Hepatocyte (in vitro differentiated cells): Measurements from ENCODE around the gene DAND5. TPM values are rescaled to one million over a fixed set of nuclear protein-coding genes. Genes with fewer than 3 reads are reported as not detected.

Experiments used
- DNase-seq: peaks from one replicate; pipeline ENCODE4 v3.0.0-alpha.2; 2016; ENCODE audit warnings: low spot score
- H2AFZ ChIP-seq: fragments of 200-600 bp; sonication (generic); 2 replicates; pipeline ENCODE4 v1.6.0; 2016; ENCODE audit warnings: antibody characterized with exemption, mild to moderate bottlenecking
- H3K27ac ChIP-seq: fragments of 200-600 bp; sonication (generic); 2 replicates; pipeline ENCODE4 v1.5.1; 2016; ENCODE audit warnings: mild to moderate bottlenecking
- H3K27me3 ChIP-seq: fragments of 200-600 bp; sonication (generic); 2 replicates; pipeline ENCODE4 v1.6.1; 2016
- H3K36me3 ChIP-seq: fragments of 200-600 bp; sonication (generic); replicated peaks from 2 replicates; pipeline ENCODE4 v1.5.1; 2016; ENCODE audit warnings: low read depth; ENCODE audit not compliant: insufficient read depth
- H3K4me1 ChIP-seq: fragments of 200-600 bp; sonication (generic); 2 replicates; pipeline ENCODE4 v1.5.1; 2016; ENCODE audit warnings: mild to moderate bottlenecking, moderate library complexity; ENCODE audit not compliant: insufficient read depth
- H3K4me2 ChIP-seq: fragments of 200-600 bp; sonication (generic); 2 replicates; pipeline ENCODE4 v1.6.0; 2016
- H3K4me3 ChIP-seq: fragments of 200-600 bp; sonication (generic); 2 replicates; pipeline ENCODE4 v1.5.1; 2016; ENCODE audit warnings: mild to moderate bottlenecking
- H3K79me2 ChIP-seq: fragments of 200-600 bp; sonication (generic); 2 replicates; pipeline ENCODE4 v1.6.0; 2017; ENCODE audit warnings: mild to moderate bottlenecking
- H3K9me2 ChIP-seq: fragments of 200-600 bp; sonication (generic); replicated peaks from 2 replicates; pipeline ENCODE4 v1.6.0; 2017; ENCODE audit warnings: mild to moderate bottlenecking; ENCODE audit not compliant: insufficient read depth
- H3K9me3 ChIP-seq: fragments of 200-600 bp; sonication (generic); 2 replicates; pipeline ENCODE4 v1.5.1; 2016; ENCODE audit warnings: low read depth, mild to moderate bottlenecking
- H4K20me1 ChIP-seq: fragments of 200-600 bp; sonication (generic); 2 replicates; pipeline ENCODE4 v1.6.0; 2016; ENCODE audit warnings: mild to moderate bottlenecking; ENCODE audit not compliant: insufficient read depth, poor library complexity, severe bottlenecking
- CTCF ChIP-seq: fragments of 200-600 bp; sonication (generic); IDR thresholded peaks from 2 replicates; pipeline ENCODE4 v1.5.1; 2016; ENCODE audit warnings: antibody characterized with exemption, mild to moderate bottlenecking; ENCODE audit not compliant: poor library complexity
- EZH2 ChIP-seq: fragments of 200-600 bp; sonication (generic); IDR thresholded peaks from 2 replicates; pipeline ENCODE4 v1.6.1; 2016; ENCODE audit warnings: antibody characterized with exemption, mild to moderate bottlenecking, borderline replicate concordance
- EZH2phosphoT487 ChIP-seq: fragments of 200-600 bp; sonication (generic); IDR thresholded peaks from one replicate; pipeline ENCODE4 v1.6.1; 2018; ENCODE audit warnings: antibody characterized with exemption, mild to moderate bottlenecking, low read depth, moderate library complexity; ENCODE audit not compliant: unreplicated experiment, severe bottlenecking
- WGBS: methylation state at CpG from one replicate; pipeline ENCODE4 v1.1.6; 2016; ENCODE audit warnings: low lambda C conversion rate; ENCODE audit errors: missing lambda C conversion rate; 5-methylcytosine and 5-hydroxymethylcytosine counted together
- polyA plus RNA-seq: library from polyadenylated mRNA; unstranded; fragments of >200 nt; fragmentation: Nextera tagmentation; extraction: Ambion mirVana; gene quantifications from 2 replicates; pipeline ENCODE4 v1.2.1, GENCODE V29; 2016
- total RNA-seq: library from RNA; depleted of rRNA; stranded (reverse); fragments of >200 nt; gene quantifications from 2 replicates; pipeline ENCODE4 v1.2.3, GENCODE V29; 2014

DAND5 gene
- total and polyA plus RNA-seq, 2 experiments from 2014 or later, result 0.17 TPM; not detected in 1

DNA sequence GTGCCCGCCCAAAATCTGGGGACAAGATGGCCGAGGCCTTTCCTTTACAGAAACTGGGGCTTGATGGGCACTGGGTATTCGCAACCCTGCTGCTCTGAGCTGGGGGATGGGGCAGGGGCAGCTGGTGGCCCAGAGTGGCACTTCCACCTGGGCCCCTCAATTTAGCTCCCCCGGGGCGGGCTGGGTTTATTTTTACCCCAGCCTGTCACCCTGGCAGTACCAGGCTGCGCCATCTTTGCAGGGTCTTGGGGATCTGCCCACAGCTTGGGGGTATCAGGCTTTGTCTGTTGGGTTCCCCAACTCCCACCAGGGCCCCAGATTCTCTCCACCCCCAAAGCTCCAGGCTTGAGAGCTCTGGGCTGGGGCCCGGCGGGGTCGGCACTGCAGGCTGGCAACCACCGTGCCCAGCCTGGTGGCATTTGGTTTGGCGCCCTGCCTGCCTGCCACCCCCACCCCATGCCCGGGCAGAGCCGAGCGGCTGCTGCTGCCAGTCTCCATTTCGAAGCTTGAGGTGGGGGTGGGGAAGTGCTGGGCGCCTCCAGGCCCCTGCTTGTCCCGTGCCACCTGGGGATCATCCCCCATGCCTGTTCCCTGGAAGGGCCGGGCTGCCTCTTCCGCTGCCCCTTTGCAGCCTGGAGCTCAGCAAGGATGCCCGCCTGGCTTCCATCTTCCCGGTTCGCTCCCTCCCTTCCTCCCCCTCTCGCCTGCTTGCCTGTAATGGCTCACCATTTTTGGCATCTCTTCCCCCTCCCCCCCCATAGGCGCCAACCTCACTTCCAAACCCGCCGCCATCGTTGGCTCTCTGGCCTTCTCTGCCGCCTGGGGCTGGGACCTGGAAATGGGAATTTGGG is 37.3 kb downstream of the DAND5 start:
- Histone ChIP-seq H3K27ac (no peak overlapping the region), H3K79me2 (peaks cover 10% of the 10 kb centered on the region), H3K4me3 (no peak overlapping the region)

DNA sequence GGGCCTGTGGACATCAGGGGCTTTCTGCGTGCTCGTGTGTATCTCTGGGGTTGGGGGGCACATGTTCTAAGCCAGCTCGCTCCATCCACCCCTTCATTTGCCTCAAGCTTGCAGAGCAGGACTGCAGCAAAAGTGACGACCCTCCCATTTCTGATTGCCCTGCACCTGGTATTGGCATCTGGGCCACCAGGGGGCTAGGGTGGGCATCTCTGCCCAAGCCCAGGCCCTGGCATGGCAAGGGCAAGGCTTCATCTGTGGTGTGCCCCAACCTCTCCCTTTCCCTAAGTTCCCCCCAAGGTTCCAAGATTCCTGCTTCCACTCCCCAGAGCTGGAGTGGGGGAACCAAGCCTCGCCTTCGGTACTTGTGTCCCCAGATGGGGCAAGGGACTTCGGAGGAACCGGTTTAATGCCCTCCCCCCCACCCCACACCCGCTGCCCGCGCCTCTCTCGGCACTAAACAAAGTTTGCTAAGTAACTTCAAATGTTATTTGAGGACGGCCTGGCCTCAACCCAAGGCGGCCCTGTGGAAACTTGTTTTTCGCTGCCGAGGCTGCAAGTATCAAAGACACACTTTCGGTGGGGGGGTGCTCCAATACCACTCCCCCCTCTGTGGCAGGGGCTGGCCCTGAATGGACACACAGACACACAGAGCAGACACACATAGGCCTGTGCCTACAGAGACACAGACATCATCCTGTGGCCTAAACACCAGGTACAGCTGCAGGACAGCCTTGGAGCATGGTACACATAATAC is 38.1 kb downstream of the DAND5 start:
- peaks cover 2% of the 10 kb centered on the region for H3K4me1 ChIP-seq
- peaks cover 14% of the 10 kb centered on the region for H3K79me2 ChIP-seq
- no peak overlapping the region for H3K4me2 ChIP-seq
- no peaks in the 10 kb centered on the region for H3K36me3 ChIP-seq
- H3K27me3 ChIP-seq, result peaks cover 84% of the 10 kb centered on the region
- no peaks in the 10 kb centered on the region for H3K9me3 ChIP-seq
- TF ChIP-seq CTCF (no peak), EZH2phosphoT487 (no peak)
- no peak overlapping the region for H3K4me3 ChIP-seq
- no peak for DNase-seq
- H3K9me2 ChIP-seq, result no peaks in the 10 kb centered on the region
- H3K27ac ChIP-seq, result no peak overlapping the region
- H2AFZ ChIP-seq, result no peak overlapping the region
- peaks cover 57% of the 10 kb centered on the region for H4K20me1 ChIP-seq
- 78% methylated on average over 16 of the region's 17 CpGs for WGBS

More for the DNA sequence above, 37.3 kb downstream of the DAND5 start:
- Histone ChIP-seq H3K9me3 (no peaks in the 10 kb centered on the region), H3K4me1 (peaks cover 4% of the 10 kb centered on the region), H2AFZ (no peak overlapping the region), H3K9me2 (no peaks in the 10 kb centered on the region), H3K36me3 (no peaks in the 10 kb centered on the region), H4K20me1 (peaks cover 50% of the 10 kb centered on the region), H3K27me3 (peaks cover 75% of the 10 kb centered on the region), H3K4me2 (no peak overlapping the region)
- 86% methylated on average over 25 of the region's 28 CpGs for WGBS
- no peak for DNase-seq
- TF ChIP-seq EZH2phosphoT487 (no peak), EZH2 (no peak), CTCF (no peak)

GRCh38 chr19:13008926-13009787 is 39.8 kb downstream of the DAND5 start:
- no peak for DNase-seq
- Histone ChIP-seq H3K4me3 (no peak overlapping the region), H3K9me2 (no peaks in the 10 kb centered on the region), H3K79me2 (peaks cover 20% of the 10 kb centered on the region), H3K27ac (no peak overlapping the region), H3K27me3 (peaks cover 93% of the 10 kb centered on the region), H3K9me3 (no peaks in the 10 kb centered on the region), H2AFZ (no peak overlapping the region), H3K4me2 (no peak overlapping the region), H4K20me1 (peaks cover 72% of the 10 kb centered on the region), H3K36me3 (no peaks in the 10 kb centered on the region), H3K4me1 (peaks cover 18% of the 10 kb centered on the region)
- WGBS, result 83% methylated on average over 26 of the region's 28 CpGs
- no peak for TF ChIP-seq CTCF
- TF ChIP-seq EZH2phosphoT487, result no peak
- TF ChIP-seq EZH2, result no peak
